ENCODE measurements around the gene HIVEP3. TPM values are rescaled to one million over a fixed set of nuclear protein-coding genes. Genes with fewer than 3 reads are reported as not detected.

Gene HIVEP3
- total RNA-seq, 1 experiment from 2014 or later, result 1.4 TPM

- Histone ChIP-seq H4K20me1 (ENCODE audit: control insufficient read depth, insufficient read depth, insufficient read length) (no peaks in the 10 kb centered on the region), H3K4me1 (ENCODE audit: insufficient read depth, low read length) (no peaks in the 10 kb centered on the region), H3K9ac (ENCODE audit: extremely low read depth, insufficient read length, low read length) (no peak overlapping the region), H3K56ac (ENCODE audit: insufficient read length, low read depth, low read length) (no peak overlapping the region), H2BK5ac (ENCODE audit: insufficient read length, low read length) (no peak overlapping the region), H3K23me2 (ENCODE audit: insufficient read length, low read depth, low read length, poor library complexity, severe bottlenecking) (no peaks in the 10 kb centered on the region), H2BK12ac (ENCODE audit: insufficient read length, low read depth, low read length) (no peak overlapping the region), H3K4ac (ENCODE audit: low read depth, low read length) (no peak overlapping the region), H4K5ac (ENCODE audit: insufficient read length, low read depth, low read length) (no peak overlapping the region), H4K8ac (replicated peaks; ENCODE audit: insufficient read length, low read depth, low read length) (no peak overlapping the region), H3K23ac (ENCODE audit: insufficient read length, low read depth, low read length) (no peak overlapping the region), H3K27ac (ENCODE audit: insufficient read length, low read depth, low read length) (no peak overlapping the region), H2BK120ac (ENCODE audit: low read depth, low read length, poor library complexity, severe bottlenecking) (no peak overlapping the region), H3K27me3 (ENCODE audit: insufficient read depth, low read length) (no peaks in the 10 kb centered on the region), H3K14ac (ENCODE audit: insufficient read depth, low read length) (no peak overlapping the region), H2BK15ac (ENCODE audit: low read depth, low read length) (no peak overlapping the region), H2BK20ac (ENCODE audit: low read depth, low read length, poor library complexity, severe bottlenecking) (no peak overlapping the region), H3K18ac (ENCODE audit: insufficient read length, low read depth, low read length) (no peak overlapping the region), H2AK5ac (ENCODE audit: insufficient read length, low read length) (no peak overlapping the region), H3T11ph (ENCODE audit: low read length) (no peak overlapping the region), H3K79me1 (ENCODE audit: insufficient read depth, low read depth, low read length, poor library complexity, severe bottlenecking) (no peaks in the 10 kb centered on the region), H3K9me3 (ENCODE audit: control insufficient read depth, low read depth, low read length) (no peaks in the 10 kb centered on the region), H2AFZ (ENCODE audit: low read length) (no peak overlapping the region), H3K4me2 (ENCODE audit: insufficient read depth, insufficient read length, low read length) (no peak overlapping the region), H4K91ac (ENCODE audit: insufficient read length, low read depth, low read length) (no peak overlapping the region), H3K79me2 (ENCODE audit: insufficient read depth, low read length) (no peaks in the 10 kb centered on the region)
- Mint-ChIP-seq H3K36me3 (ENCODE audit: insufficient read depth in 1 of 3, low read depth in 3 of 3) (no peaks in the 10 kb centered on the region), H3K4me1 (no peaks in the 10 kb centered on the region), H3K9me3 (no peaks in the 10 kb centered on the region; a peak in 1 of 5 replicates), H3K4me3 (no peak overlapping the region), H3K27ac (no peak overlapping the region), H3K27me3 (ENCODE audit: low read depth) (peaks cover 2% of the 10 kb centered on the region)
- WGBS (ENCODE audit: extremely low coverage, insufficient read length, low lambda C conversion rate), result no CpG with 5 or more reads among the region's 5 CpGs
- TF ChIP-seq, protein P1, sequence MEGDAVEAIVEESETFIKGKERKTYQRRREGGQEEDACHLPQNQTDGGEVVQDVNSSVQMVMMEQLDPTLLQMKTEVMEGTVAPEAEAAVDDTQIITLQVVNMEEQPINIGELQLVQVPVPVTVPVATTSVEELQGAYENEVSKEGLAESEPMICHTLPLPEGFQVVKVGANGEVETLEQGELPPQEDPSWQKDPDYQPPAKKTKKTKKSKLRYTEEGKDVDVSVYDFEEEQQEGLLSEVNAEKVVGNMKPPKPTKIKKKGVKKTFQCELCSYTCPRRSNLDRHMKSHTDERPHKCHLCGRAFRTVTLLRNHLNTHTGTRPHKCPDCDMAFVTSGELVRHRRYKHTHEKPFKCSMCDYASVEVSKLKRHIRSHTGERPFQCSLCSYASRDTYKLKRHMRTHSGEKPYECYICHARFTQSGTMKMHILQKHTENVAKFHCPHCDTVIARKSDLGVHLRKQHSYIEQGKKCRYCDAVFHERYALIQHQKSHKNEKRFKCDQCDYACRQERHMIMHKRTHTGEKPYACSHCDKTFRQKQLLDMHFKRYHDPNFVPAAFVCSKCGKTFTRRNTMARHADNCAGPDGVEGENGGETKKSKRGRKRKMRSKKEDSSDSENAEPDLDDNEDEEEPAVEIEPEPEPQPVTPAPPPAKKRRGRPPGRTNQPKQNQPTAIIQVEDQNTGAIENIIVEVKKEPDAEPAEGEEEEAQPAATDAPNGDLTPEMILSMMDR (conservative IDR thresholded peaks at IDR 0.05), result peak; percentile 46
- DNase-seq, result no peak
These were observed 123.4 kb downstream of the HIVEP3 start for GRCh38 chr1:41795205-41795762.

All from H9 (cell line).